ENCODE measurements around the gene ATG2A.

GRCh38 chr11:64916040-64916774 is 802 bp downstream of the ATG2A start:
- TF ChIP-seq CTCF (IDR thresholded peaks at IDR 0.05; ENCODE audit: low read length) (no peak), EZH2 (optimal IDR thresholded peaks at IDR 0.05; ENCODE audit: low read depth, low read length) (no peak), EZH2phosphoT487 (IDR thresholded peaks at IDR 0.05; ENCODE audit: low read length) (no peak)

Data from MM.1S (cell line).